Progenitor cell of endocrine pancreas (in vitro differentiated cells): ENCODE measurements around the gene SOX6. TPM values are rescaled to one million over a fixed set of nuclear protein-coding genes. Genes with fewer than 3 reads are reported as not detected.

Experiments
- DNase-seq: peaks from one replicate; pipeline ENCODE4 v3.0.0; 2021; ENCODE audit warnings: low spot score; ENCODE audit not compliant: unreplicated experiment
- H3K27ac Mint-ChIP-seq: 2 replicates; pipeline ENCODE4 v1.8.0; 2021; ENCODE audit warnings: mild to moderate bottlenecking, moderate library complexity, mixed read lengths
- H3K27me3 Mint-ChIP-seq: 2 replicates; pipeline ENCODE4 v1.8.0; 2021; ENCODE audit warnings: mixed read lengths
- H3K36me3 Mint-ChIP-seq: 2 replicates; pipeline ENCODE4 v1.8.0; 2022; ENCODE audit warnings: mixed read lengths; ENCODE audit not compliant: insufficient read depth
- H3K4me1 Mint-ChIP-seq: 2 replicates; pipeline ENCODE4 v1.8.0; 2021; ENCODE audit warnings: low read depth, mixed read lengths
- H3K4me3 Mint-ChIP-seq: 2 replicates; pipeline ENCODE4 v1.8.0; 2021; ENCODE audit warnings: low read depth, mild to moderate bottlenecking, moderate library complexity, mixed read lengths
- H3K9me3 Mint-ChIP-seq: 2 replicates; pipeline ENCODE4 v1.8.0; 2021; ENCODE audit warnings: low read depth, mixed read lengths
- CTCF ChIP-seq: fragments of 200-600 bp; sonication (generic); IDR thresholded peaks from one replicate; pipeline ENCODE4 v1.5.0; 2021; ENCODE audit warnings: antibody characterized with exemption, mild to moderate bottlenecking; ENCODE audit not compliant: unreplicated experiment
- total RNA-seq: library from RNA; stranded (reverse); gene quantifications from 2 replicates; pipeline ENCODE4 v1.2.1, GENCODE V29; 2021

SOX6 gene
- total RNA-seq, 1 donor from 2014 or later, result 34.9 TPM

GRCh38 chr11:16166571-16166970 is 189.8 kb downstream of the SOX6 start:
- H3K27ac Mint-ChIP-seq, result no peak overlapping the region
- no peaks in the 10 kb centered on the region for H3K36me3 Mint-ChIP-seq
- peaks cover 8% of the 10 kb centered on the region for H3K4me1 Mint-ChIP-seq
- no peak for TF ChIP-seq CTCF
- no peak for DNase-seq
- no peak overlapping the region for H3K4me3 Mint-ChIP-seq
- no peaks in the 10 kb centered on the region for H3K27me3 Mint-ChIP-seq
- H3K9me3 Mint-ChIP-seq, result no peaks in the 10 kb centered on the region

GRCh38 chr11:16160146-16160545 is 196.2 kb downstream of the SOX6 start:
- Mint-ChIP-seq H3K9me3 (no peaks in the 10 kb centered on the region), H3K4me3 (no peak overlapping the region), H3K27me3 (no peaks in the 10 kb centered on the region), H3K4me1 (peaks cover 3% of the 10 kb centered on the region), H3K36me3 (no peaks in the 10 kb centered on the region), H3K27ac (no peak overlapping the region)
- DNase-seq, result no peak
- TF ChIP-seq CTCF, result no peak

- H3K27ac Mint-ChIP-seq, result no peak overlapping the region
- H3K27me3 Mint-ChIP-seq, result no peaks in the 10 kb centered on the region
- H3K36me3 Mint-ChIP-seq, result peaks cover 1% of the 10 kb centered on the region
- no peak for TF ChIP-seq CTCF
- H3K9me3 Mint-ChIP-seq, result peaks cover under 1% of the 10 kb centered on the region
- DNase-seq, result no peak
- no peak overlapping the region for H3K4me3 Mint-ChIP-seq
- peaks cover 16% of the 10 kb centered on the region for H3K4me1 Mint-ChIP-seq
Observed at GRCh38 chr11:16158426-16158994, 197.8 kb downstream of the SOX6 start.

- H3K27ac Mint-ChIP-seq, result no peak overlapping the region
- H3K27me3 Mint-ChIP-seq, result no peaks in the 10 kb centered on the region
Observed at GRCh38 chr11:16157327-16157726, 199.0 kb downstream of the SOX6 start.

GRCh38 chr11:16155448-16155847 is 200.9 kb downstream of the SOX6 start:
- Mint-ChIP-seq H3K27me3 (no peaks in the 10 kb centered on the region), H3K4me3 (no peak overlapping the region), H3K9me3 (peaks cover 2% of the 10 kb centered on the region), H3K27ac (no peak overlapping the region), H3K36me3 (peaks cover 3% of the 10 kb centered on the region), H3K4me1 (peaks cover 25% of the 10 kb centered on the region)
- TF ChIP-seq CTCF, result no peak
- DNase-seq, result no peak

More at GRCh38 chr11:16157327-16157726, 199.0 kb downstream of the SOX6 start:
- Mint-ChIP-seq H3K36me3 (peaks cover 3% of the 10 kb centered on the region), H3K9me3 (peaks cover 2% of the 10 kb centered on the region), H3K4me1 (peaks cover 18% of the 10 kb centered on the region), H3K4me3 (no peak overlapping the region)
- TF ChIP-seq CTCF, result no peak
- no peak for DNase-seq
